Activated CD8-positive, alpha-beta memory T cell treated with anti-CD3 and anti-CD28 coated beads for 36 hours (primary cell): Measurements from ENCODE around the gene ACAA1. TPM values are rescaled to one million over a fixed set of nuclear protein-coding genes. Genes with fewer than 3 reads are reported as not detected.
"Not testable (repeated sequence)": the region's sequence is repeated elsewhere in the genome, so short reads cannot be mapped to it uniquely, and the experiment has no call there.

Experiments used
- CTCF ChIA-PET: fragments of 350-600 bp; sonication (Branson Sonifier 250); formaldehyde crosslinking; loops from one replicate; lab custom pipeline; 2021; ENCODE audit warnings: antibody characterized with exemption; lab: Charles Lee
- POLR2A ChIA-PET: fragments of 350-600 bp; sonication (Branson Sonifier 250); formaldehyde crosslinking; loops from one replicate; lab custom pipeline; 2021; ENCODE audit warnings: antibody characterized with exemption; lab: Charles Lee
- total RNA-seq, 2 experiments: library from RNA; stranded (reverse); gene quantifications; one replicate each; pipeline ENCODE4 v1.2.3, GENCODE V29; 2021

Gene ACAA1
- total RNA-seq: 10 to 100 TPM; 73.5 to 75.3 TPM

DNA sequence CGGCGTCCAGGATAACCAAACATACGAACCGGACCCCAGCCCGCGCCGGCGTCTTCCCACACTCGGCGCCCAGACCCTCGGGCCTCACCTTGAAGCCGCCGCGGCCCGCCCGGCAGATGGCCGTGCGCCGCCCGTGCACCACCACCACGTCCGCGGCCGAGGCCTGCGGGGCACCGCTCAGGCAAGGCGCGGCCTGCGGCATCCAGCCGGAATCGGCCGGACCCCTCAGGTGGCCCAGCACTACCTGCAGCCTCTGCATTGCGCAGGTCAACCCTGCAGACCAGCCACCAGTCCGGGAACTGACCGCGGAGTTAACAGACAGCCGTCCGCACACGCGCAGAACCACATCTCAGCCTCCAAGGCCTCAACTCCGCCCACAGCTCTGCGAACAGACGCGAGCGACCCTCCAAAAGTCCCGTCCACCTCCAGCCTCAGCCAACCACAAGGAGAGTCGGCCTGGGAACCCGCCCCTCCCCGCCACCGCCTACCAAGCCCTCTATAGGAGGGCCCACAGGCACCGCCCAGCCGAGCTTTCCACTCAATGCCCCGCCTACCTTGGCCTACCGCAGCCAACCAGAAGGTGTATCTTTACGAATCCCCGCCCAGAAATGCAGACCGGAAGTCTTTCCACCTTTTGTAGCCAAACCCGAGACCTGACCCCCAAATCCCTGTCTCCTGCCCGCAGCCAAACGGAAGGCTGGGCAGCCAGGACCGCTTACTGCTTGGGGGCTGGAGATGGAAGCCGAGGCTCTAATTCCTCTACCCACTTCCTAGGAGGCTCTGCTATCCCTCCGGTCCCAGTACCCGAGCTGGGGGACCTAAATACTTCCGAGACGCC lies at the start of gene ACAA1:
ACAA1 (minus strand) TSS at position 351 of the 838 bp plus-strand sequence; CDS start at position 259, 92 bp downstream.
- CTCF ChIA-PET: interaction anchor here (0.8 to 2.5 kb wide), 5 partner anchors 21 to 209 kb away, joined by 3 to 13 read pairs (median 4); partner anchors contain the start of genes OXSR1 and XYLB
- POLR2A ChIA-PET: interaction anchor here (0.8 to 5.0 kb wide), 7 partner anchors 20 to 118 kb away, joined by 3 to 86 read pairs (median 4); partner anchors contain the start of genes DLEC1 and OXSR1

DNA sequence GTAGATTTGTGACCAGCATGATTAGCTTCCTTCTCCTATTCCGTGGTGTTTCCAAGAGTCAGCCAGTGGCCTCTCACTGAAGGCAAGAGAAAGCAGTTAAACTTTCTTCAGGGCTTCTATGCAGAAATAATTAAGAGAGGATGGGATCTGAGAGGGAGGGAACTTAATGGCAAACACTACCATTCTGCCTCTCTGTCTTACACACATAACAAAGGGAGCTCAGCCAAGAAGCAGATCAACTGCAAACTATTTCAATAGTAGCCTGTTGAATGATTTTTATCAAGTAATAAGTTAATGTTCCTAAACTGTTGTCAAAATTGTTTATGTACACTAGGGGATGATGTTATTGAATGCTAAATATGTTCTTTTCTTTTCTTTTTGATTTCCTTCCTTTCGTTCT lies 40.3 kb upstream of the ACAA1 start:
- POLR2A ChIA-PET: no interaction called here
- CTCF ChIA-PET: no interaction called here

DNA sequence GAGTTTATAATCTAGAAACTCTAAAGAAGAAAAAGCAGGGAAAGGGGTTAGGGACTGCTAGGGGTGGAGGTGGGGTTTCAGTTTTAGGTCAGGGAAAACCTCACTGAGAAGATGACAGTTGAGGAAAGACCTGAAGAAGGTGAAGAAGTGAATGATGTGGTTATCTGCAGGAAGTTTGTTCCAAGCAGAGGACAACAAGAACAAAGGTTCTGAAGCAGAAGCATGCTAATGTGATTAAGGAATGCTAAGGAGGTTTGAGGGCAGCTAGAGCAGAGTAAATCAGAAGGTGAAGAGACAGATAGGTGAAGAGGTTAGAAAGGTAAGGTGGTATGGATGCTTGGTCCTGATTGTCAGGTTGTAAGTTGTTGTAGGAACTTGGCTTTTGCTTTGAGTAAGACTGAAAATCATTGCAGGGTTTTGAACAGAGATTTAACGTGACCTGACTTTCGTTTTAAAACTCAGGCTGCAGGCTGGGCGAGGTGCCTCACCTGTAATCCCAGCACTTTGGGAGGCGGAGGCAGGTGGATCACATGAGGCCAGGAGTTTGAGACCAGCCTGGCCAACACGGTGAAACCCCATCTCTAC lies 37.0 kb upstream of the ACAA1 start:
- ChIA-PET CTCF (interaction anchor here (0.5 kb wide), 1 partner anchor 1085 kb away, joined by 3 read pairs; no protein-coding TSS in a partner anchor), POLR2A (interaction anchor here (0.6 kb wide), 1 partner anchor 8 kb away, joined by 3 read pairs; no protein-coding TSS in a partner anchor)

DNA sequence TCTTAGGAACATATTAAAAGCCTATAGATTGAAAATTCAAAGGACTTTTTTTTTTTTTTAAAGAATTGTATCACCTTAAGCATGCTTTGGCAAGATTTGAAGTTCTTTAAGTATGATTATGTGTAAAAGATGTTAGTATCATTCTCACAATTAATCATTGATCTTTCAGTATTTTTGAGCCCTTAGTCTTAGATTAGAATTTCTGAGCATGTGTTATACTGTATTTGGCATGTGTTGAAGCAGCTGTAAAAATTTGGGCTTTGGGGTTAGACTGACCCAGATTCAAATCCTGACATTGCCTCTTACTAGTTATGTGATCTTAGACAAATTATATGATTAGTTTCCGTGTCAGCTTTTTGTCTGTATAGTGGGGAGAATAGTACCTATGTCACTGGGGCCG lies 34.7 kb upstream of the ACAA1 start:
- POLR2A ChIA-PET: interaction anchor here (2.1 kb wide), 1 partner anchor 34 kb away, joined by 7 read pairs; the partner anchor contains the start of gene ACAA1
- CTCF ChIA-PET: interaction anchor here (0.7 kb wide), 1 partner anchor 18 kb away, joined by 3 read pairs; no protein-coding TSS in a partner anchor

GRCh38 chr3:38170722-38171121 lies 33.8 kb upstream of the ACAA1 start:
- ChIA-PET POLR2A (no interaction called here), CTCF (no interaction called here)

- ChIA-PET CTCF (no interaction called here), POLR2A (interaction anchor here (0.7 kb wide), 1 partner anchor 205 kb away, joined by 4 read pairs; no protein-coding TSS in a partner anchor)
Measured at GRCh38 chr3:38169027-38169317, 32.0 kb upstream of the ACAA1 start.

DNA sequence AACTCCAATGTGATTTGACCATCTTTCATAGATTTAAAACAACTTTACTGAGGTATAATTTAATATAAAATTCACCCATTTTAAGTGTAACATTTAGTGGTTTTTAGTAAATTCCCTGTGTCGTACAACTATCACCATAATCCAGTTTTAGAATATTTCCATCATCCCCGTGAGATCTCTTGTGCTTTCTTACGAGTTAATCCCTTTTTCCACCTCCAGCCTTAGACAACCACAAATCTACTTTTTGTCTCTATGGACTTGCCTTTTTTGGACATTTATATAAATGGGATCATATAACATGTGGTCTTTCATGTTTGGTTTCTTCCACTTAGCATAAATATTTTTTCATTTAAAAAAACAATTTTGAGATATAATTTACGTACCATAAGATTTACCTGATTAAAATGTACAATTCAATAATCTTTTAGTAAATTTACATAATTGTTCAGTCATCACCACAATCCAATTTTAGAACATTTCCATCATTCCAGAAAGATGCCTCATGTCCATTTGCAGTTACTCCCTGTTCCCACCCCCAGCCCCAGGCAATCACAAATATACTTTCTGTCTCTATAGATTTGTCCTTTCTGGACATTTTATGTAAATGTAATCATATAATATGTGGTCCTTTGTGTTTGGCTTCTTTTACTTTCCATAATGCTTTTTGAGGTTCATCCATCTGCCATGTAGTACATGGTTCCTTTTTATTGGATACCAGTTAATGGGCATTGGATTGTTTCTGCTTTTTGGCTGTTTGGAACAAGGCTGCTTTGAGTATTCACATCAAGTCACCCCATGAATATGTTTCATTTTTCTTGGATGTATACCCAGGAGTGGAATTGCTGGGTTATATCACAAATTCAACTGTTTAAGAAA lies 31.5 kb upstream of the ACAA1 start:
- POLR2A ChIA-PET: no interaction called here

DNA sequence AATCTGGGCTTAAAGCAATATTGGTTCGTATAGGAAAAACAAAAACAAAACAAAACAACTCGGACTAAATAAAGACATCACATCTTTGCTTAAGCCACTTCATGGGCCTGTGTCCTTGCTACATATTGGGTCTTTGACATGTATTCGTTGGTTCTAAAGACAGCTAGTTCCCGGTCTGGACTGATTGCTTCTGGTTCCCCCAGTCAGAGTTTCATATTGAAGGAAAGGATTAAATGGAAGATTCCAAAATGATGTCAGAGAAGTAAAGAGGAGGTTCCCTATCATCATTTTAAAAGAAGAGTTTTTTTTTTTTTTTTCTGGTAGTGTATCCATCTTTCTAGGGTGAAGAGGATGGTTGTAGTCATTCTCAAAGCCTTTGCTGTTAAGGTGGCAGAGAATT lies 30.7 kb upstream of the ACAA1 start:
- ChIA-PET CTCF (no interaction called here), POLR2A (interaction anchor here (5.2 kb wide), 1 partner anchor 29 kb away, joined by 86 read pairs; the partner anchor contains the start of genes ACAA1 and MYD88)

More for the DNA sequence above, 31.5 kb upstream of the ACAA1 start:
- CTCF ChIA-PET: no interaction called here

GRCh38 chr3:38165722-38166387 lies 28.9 kb upstream of the ACAA1 start:
- ChIA-PET POLR2A (interaction anchor here (0.7 to 5.2 kb wide), 6 partner anchors 9 to 181 kb away, joined by 3 to 86 read pairs (median 7); partner anchors contain the start of genes ACAA1, MYD88 and XYLB), CTCF (interaction anchor here (0.8 to 2.0 kb wide), 8 partner anchors 12 to 314 kb away, joined by 3 to 13 read pairs (median 3); partner anchors contain the start of genes ACAA1 and MYD88)

DNA sequence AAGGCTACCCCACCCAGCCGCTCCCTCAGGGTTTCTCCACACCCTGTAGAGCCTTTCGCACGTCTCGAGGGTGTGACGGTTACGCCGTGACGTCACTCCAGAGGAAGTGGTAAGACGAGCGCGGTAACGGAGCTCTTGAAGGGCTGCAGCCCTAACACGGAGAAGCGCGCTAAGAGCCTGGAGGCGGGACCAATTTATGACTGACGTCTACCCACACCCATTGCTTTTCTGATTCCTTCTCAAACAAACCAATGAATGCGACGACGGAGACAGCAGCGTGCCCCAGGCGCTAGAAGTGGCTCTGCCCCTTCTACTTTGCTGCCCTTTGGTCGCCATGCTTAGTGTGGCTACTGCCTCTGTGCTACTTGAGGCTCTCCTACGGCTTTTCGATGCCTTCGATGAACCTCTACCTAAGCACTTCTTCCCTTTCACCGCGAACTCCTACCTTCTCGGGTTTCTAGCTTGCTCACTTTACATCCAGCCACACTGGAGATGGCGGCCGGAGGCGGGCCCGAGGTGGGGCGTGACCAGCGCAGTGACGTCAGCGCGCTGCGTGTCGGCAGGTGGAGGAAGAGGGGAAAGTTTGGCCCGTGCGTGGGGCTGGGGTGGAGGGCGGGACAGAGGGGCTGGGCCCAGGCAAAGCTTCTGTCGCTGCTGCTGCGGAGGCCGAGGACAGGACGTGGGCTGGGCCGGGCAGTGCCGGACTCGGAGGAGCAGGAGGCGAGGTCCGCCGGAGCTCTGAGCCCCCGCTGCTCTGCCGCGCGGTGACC lies 28.2 kb upstream of the ACAA1 start, which contains the start of gene OXSR1:
OXSR1 (plus strand) TSS at position 586 of the 770 bp plus-strand sequence. CDS start 340 bp downstream, outside the sequence.
- CTCF ChIA-PET: interaction anchor here (0.8 to 2.0 kb wide), 9 partner anchors 11 to 315 kb away, joined by 3 to 13 read pairs (median 4); partner anchors contain the start of genes ACAA1 and MYD88

DNA sequence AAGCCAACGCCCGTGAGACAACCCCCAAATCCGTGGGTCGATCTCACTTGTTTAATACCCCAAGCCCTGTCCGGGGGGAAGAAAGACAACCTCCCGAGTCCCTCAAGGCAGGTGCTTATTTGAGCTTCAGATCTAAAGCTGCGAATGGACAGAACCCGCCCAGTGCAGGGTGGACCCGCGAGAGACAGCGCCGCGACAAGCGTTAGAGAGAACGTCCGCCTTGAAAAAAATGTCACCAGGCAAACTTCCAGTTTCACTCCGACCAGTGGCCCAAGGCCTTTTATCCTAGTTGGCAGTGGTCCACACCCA lies 27.7 kb upstream of the ACAA1 start:
- ChIA-PET CTCF (interaction anchor here (1.3 to 2.0 kb wide), 5 partner anchors 11 to 61 kb away, joined by 4 to 13 read pairs (median 6); partner anchors contain the start of genes ACAA1 and MYD88), POLR2A (interaction anchor here (0.6 to 5.2 kb wide), 12 partner anchors 9 to 1211 kb away, joined by 3 to 86 read pairs (median 4); partner anchors contain the start of genes ACAA1, DLEC1, GORASP1 and MYD88)

More for the DNA sequence above, 28.2 kb upstream of the ACAA1 start, which contains the start of gene OXSR1:
- POLR2A ChIA-PET: interaction anchor here (0.6 to 5.2 kb wide), 11 partner anchors 9 to 982 kb away, joined by 3 to 86 read pairs (median 4); partner anchors contain the start of genes ACAA1, DLEC1, GORASP1 and MYD88

DNA sequence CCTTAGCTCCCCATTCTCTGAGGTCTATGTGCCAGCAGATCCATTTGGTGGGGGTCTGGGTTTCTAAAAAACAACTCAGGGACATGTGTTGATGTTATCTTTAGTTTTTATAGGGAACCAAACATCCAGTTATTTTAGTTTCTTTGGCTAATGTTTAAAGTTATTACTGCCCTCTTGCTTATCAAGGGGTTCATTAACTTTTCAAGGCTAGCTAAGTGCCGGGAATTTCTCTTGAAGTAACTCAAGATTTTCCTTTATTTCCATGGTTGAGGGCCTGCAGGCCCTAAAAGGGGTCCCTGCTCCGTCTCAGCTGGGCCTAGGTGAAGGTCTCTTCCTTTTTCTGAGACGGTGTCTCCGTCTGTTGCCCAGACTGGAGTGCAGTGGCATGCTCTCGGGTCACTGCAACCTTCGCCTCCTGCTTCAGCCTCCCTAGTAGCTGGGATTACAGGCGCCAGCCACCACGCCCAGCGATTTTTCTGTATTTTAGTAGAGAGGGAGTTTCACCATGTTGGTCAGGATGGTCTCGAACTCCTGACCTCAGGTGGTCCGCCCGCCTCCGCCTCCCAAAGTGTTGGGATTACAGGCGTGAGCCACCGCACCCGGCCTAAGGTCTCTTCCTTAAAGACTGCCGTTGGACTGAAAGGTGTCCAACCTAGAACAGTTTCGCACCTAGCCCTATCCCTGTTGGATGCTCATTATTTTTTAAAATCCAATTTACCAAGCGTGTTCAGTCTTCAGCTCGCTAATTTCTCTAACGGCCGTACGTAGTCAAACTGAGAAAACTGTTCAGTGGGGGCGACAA lies 27.1 kb upstream of the ACAA1 start:
- ChIA-PET POLR2A (interaction anchor here (0.6 to 5.2 kb wide), 9 partner anchors 8 to 1211 kb away, joined by 3 to 86 read pairs (median 4); partner anchors contain the start of genes ACAA1, GORASP1, MYD88 and TTC21A), CTCF (interaction anchor here (1.3 to 2.0 kb wide), 5 partner anchors 10 to 61 kb away, joined by 4 to 13 read pairs (median 6); partner anchors contain the start of genes ACAA1 and MYD88)

DNA sequence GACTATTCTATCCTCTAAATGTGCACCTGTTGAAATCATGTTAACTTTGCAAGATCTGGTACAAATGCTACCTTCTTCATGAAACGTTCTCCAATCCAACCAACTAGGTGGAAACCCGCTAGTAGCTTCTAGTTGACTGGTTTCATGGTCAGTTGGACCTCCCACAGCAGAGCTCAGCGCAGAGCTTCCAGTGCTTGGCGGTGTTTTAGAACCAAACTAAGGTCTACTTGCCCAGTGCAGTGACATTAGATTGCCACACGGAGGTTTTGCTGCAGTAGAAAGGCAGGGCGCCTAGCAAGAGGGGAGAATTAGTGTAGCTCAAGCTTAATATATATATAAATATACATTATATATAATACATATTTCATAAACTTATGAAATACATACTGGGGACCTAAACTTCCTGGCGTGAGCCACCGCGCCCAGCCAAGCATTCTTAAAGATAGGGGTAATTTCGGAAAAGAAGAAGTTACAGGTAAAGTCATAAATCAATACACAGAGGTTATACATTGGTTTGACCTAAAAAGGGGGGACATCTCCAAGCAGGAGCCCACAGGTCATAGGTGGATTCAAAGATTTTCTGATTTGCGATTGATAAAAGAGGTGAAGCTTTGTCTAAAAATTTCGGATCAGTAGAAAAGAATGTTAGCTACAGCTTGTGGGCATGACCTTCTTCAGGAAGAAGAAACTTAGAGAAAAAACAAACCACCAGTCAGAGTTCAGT lies 26.4 kb upstream of the ACAA1 start:
- POLR2A ChIA-PET: interaction anchor here (0.6 to 5.2 kb wide), 3 partner anchors 11 to 184 kb away, joined by 3 to 86 read pairs (median 3); partner anchors contain the start of genes ACAA1, MYD88 and XYLB
- CTCF ChIA-PET: interaction anchor here (1.3 to 2.0 kb wide), 2 partner anchors 26 to 62 kb away, joined by 4 to 13 read pairs; partner anchors contain the start of genes ACAA1 and MYD88

- POLR2A ChIA-PET, CTCF ChIA-PET: not testable (repeated sequence)
Measured at GRCh38 chr3:38160704-38161103, 23.8 kb upstream of the ACAA1 start.

DNA sequence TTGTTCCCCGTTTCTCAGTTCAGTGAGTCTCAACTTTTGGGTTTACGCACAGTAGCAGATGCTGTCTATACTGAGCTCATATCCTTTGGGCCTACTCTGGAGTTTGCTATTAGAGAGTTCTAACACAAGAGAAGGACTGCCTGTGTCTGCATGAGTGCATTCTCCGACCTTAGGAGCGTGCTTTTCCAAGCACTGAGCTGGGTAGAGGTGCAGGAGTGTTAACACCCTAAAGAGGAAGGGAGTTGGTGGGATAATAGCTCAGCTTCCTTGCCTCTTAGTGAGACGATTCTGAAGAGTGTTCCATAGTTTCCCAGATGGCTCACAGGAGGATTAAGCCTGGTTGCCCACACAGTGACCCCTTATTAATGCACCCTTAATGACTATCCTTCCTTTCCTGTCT lies 21.5 kb upstream of the ACAA1 start:
- ChIA-PET CTCF (interaction anchor here (1.0 kb wide), 1 partner anchor 22 kb away, joined by 4 read pairs; the partner anchor contains the start of gene ACAA1), POLR2A (no interaction called here)
